Measurements from ENCODE around the gene MRPS2. TPM values are rescaled to one million over a fixed set of nuclear protein-coding genes. Genes with fewer than 3 reads are reported as not detected.
"Not testable (repeated sequence)": the region's sequence is repeated elsewhere in the genome, so short reads cannot be mapped to it uniquely, and the experiment has no call there.

Gene MRPS2
- total and polyA plus RNA-seq, 2 of the 4 experiments (the other 2 are of a cell fraction), result 53.1 to 104 TPM

DNA sequence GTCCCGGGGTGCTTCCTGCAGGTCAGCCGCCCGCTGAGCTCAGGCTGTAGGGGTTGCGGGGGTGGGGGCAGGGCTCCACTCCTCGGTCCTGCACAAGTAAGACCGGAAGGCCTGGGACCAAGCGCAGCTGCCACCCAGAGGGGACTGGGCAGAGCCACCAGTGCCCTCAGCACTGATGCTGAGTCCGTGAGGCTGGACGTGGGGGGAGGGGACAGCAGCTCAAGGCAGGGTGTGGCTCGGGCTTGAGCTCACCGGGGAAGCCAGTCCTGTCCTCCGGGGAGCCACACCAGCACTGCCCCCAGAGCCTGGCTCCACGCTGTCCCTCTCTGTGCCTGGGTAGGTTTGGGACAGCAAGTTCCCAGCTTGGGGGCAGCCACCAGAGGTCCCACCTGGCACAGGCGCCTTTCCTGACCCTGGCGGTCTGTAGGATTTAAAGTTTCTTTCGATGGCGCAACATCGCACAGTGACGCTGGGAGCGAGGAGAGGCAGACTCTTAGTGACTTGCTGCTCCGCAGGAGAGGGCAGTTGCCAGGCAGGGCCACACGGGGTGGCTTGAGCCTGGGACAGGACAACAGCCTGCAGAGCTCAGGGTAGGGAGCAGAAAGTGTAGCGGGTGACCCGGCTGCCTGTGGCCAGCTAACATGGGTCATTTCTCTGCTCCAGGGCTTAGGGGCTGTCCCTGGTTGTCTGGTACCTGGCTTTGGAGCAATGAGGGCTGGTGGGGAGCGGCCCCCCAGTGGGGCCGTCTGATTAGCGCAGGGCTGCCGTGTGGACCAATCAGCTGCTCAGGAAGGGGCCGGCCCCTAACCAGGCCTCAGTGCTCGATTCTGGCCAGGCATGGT, 26.5 kb downstream of the MRPS2 start:
- H3K9ac ChIP-seq (ENCODE audit: low read depth, low read length), result no peak overlapping the region
- H4K8ac ChIP-seq (ENCODE audit: low read depth in 2 of 2, low read length in 2 of 2), result no peak overlapping the region
- no peak overlapping the region for H2AK5ac ChIP-seq (ENCODE audit: low read depth, low read length)
- no peak overlapping the region for H3K4ac ChIP-seq (ENCODE audit: low read depth, low read length)
- H3K27me3 ChIP-seq (ENCODE audit: control insufficient read depth, insufficient read depth, low read length), result peaks cover 4% of the 10 kb centered on the region
- no peaks in the 10 kb centered on the region for H4K20me1 ChIP-seq (ENCODE audit: insufficient read depth, low read length)
- ChIA-PET CTCF (no interaction called here), POLR2A (ENCODE audit: unreplicated experiment) (interaction anchor here (0.6 kb wide), 1 partner anchor 21 kb away, joined by 4 read pairs; no protein-coding TSS in a partner anchor)
- H3K56ac ChIP-seq (ENCODE audit: extremely low read depth, insufficient read depth, low read length), result no peak overlapping the region
- peak; percentile 11; the same call in 1 of the 2 replicates for TF ChIP-seq CEBPB (IDR thresholded peaks at IDR 0.05; ENCODE audit: low read depth, low read length)
- TF ChIP-seq RCOR1 (IDR thresholded peaks at IDR 0.05; ENCODE audit: insufficient replicate concordance, low read length), result no peak
- no peak overlapping the region for H2BK120ac ChIP-seq (ENCODE audit: low read depth, low read length)
- H2AFZ ChIP-seq (replicated peaks; ENCODE audit: low read length, poor library complexity), result no peak overlapping the region
- H2BK15ac ChIP-seq (ENCODE audit: low read depth, low read length), result no peak overlapping the region
- dilution Hi-C loops (cut with HindIII; ENCODE audit: low sequenced_read_pairs, unreplicated experiment), result no loop called here
- in situ Hi-C loops (cut with MboI; ENCODE audit: low sequenced_read_pairs), result no loop called here
- H3K18ac ChIP-seq (ENCODE audit: low read depth, low read length), result no peak overlapping the region
- no peak overlapping the region for H4K5ac ChIP-seq (ENCODE audit: low read depth, low read length)
- DNase-seq (no peak), ATAC-seq (ENCODE audit: low read depth) (no peak)
- no peak overlapping the region for H3K4me2 ChIP-seq (ENCODE audit: low read depth, low read length)
- H2BK5ac ChIP-seq (ENCODE audit: low read depth, low read length, poor library complexity, severe bottlenecking), result no peak overlapping the region
- no peak overlapping the region for H3K27ac ChIP-seq (ENCODE audit: insufficient read depth, low read length)
- no peak overlapping the region for H4K91ac ChIP-seq (ENCODE audit: insufficient read depth, low read depth, low read length)
- H3K23ac ChIP-seq (ENCODE audit: low read depth, low read length), result no peak overlapping the region
- H3K79me1 ChIP-seq (ENCODE audit: low read depth in 1 of 2, low read length in 2 of 2), result no peaks in the 10 kb centered on the region
- no peak overlapping the region for H3K4me3 ChIP-seq (ENCODE audit: insufficient read depth, low read depth, low read length)
- H3K36me3 ChIP-seq (ENCODE audit: control insufficient read depth, insufficient read depth, low read length), result no peaks in the 10 kb centered on the region
- no TSS peak for BruUV-seq (replicated peaks)
- no peaks in the 10 kb centered on the region for H3K9me3 ChIP-seq (ENCODE audit: control insufficient read depth, insufficient read depth, low read length)
- 76% methylated on average over 13 of the region's 30 CpGs; no CpG with 5 or more reads in 1 of the 2 experiments for WGBS, 2 experiments (ENCODE audit: extremely low coverage in 2 of 2, insufficient read length in 1 of 2)
- H2BK20ac ChIP-seq (ENCODE audit: low read depth, low read length), result no peak overlapping the region
- H3K14ac ChIP-seq (replicated peaks; ENCODE audit: low read depth, low read length), result no peak overlapping the region
- no peaks in the 10 kb centered on the region for H3K9me1 ChIP-seq (ENCODE audit: insufficient read depth, low read length)
- intact Hi-C loops (cut with micrococcal nuclease), result no loop called here
- no peaks in the 10 kb centered on the region for H3K4me1 ChIP-seq (ENCODE audit: control insufficient read depth, insufficient read depth, low read length)
- no peak overlapping the region for H2AK9ac ChIP-seq (replicated peaks; ENCODE audit: low read depth, low read length, poor library complexity)

DNA sequence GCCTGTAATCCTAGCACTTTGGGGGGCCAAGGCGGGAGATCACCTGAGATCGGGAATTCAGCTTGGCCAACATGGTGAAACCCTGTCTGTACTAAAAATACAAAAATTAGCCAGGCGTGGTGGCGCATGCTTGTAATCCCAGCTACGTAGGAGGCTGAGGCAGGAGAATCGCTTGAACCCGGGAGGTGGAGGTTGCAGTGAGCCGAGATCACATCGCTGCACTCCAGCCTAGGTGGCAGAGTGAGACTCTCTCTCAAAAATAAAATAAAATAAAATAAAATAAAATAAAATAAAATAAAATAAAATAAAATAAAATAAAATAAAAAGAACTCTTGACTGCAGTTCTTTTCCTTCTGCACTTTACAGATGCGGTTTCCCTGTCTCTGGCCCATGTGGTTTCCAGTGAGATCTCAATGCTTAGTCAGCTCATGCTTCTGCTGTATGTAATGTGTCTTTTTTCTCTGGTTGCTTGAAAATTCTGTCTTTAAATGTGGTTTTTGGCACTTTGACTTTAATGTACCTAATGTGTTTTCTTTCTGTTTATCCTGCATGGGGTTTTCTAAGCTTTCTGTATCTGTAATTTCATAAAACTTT, 28.5 kb downstream of the MRPS2 start:
- H3K27ac ChIP-seq (ENCODE audit: insufficient read depth, low read length); H3K9me1 ChIP-seq (ENCODE audit: insufficient read depth, low read length); H2AK5ac ChIP-seq (ENCODE audit: low read depth, low read length); H4K91ac ChIP-seq (ENCODE audit: insufficient read depth, low read depth, low read length); H2BK5ac ChIP-seq (ENCODE audit: low read depth, low read length, poor library complexity, severe bottlenecking); dilution Hi-C loops (cut with HindIII; ENCODE audit: low sequenced_read_pairs, unreplicated experiment); H3K4me3 ChIP-seq (ENCODE audit: insufficient read depth, low read depth, low read length); H3K18ac ChIP-seq (ENCODE audit: low read depth, low read length); H4K5ac ChIP-seq (ENCODE audit: low read depth, low read length); H2BK15ac ChIP-seq (ENCODE audit: low read depth, low read length); H3K4ac ChIP-seq (ENCODE audit: low read depth, low read length); H3K36me3 ChIP-seq (ENCODE audit: control insufficient read depth, insufficient read depth, low read length); H2BK120ac ChIP-seq (ENCODE audit: low read depth, low read length); H3K9me3 ChIP-seq (ENCODE audit: control insufficient read depth, insufficient read depth, low read length); H3K79me1 ChIP-seq (ENCODE audit: low read depth in 1 of 2, low read length in 2 of 2); DNase-seq; intact Hi-C loops (cut with micrococcal nuclease); H3K14ac ChIP-seq (replicated peaks; ENCODE audit: low read depth, low read length); H3K4me2 ChIP-seq (ENCODE audit: low read depth, low read length); H3K23ac ChIP-seq (ENCODE audit: low read depth, low read length); BruUV-seq (replicated peaks); H4K8ac ChIP-seq (ENCODE audit: low read depth in 2 of 2, low read length in 2 of 2); H3K56ac ChIP-seq (ENCODE audit: extremely low read depth, insufficient read depth, low read length); H2BK20ac ChIP-seq (ENCODE audit: low read depth, low read length); H3K4me1 ChIP-seq (ENCODE audit: control insufficient read depth, insufficient read depth, low read length); in situ Hi-C loops (cut with MboI; ENCODE audit: low sequenced_read_pairs); H2AK9ac ChIP-seq (replicated peaks; ENCODE audit: low read depth, low read length, poor library complexity); H2AFZ ChIP-seq (replicated peaks; ENCODE audit: low read length, poor library complexity); H3K9ac ChIP-seq (ENCODE audit: low read depth, low read length); H3K27me3 ChIP-seq (ENCODE audit: control insufficient read depth, insufficient read depth, low read length); H4K20me1 ChIP-seq (ENCODE audit: insufficient read depth, low read length); ATAC-seq (ENCODE audit: low read depth): not testable (repeated sequence)
- CTCF ChIA-PET, result interaction anchor here (0.7 kb wide), 1 partner anchor 24 kb away, joined by 3 read pairs; no protein-coding TSS in a partner anchor
- POLR2A ChIA-PET (ENCODE audit: unreplicated experiment), result interaction anchor here (0.5 kb wide), 1 partner anchor 16 kb away, joined by 3 read pairs; no protein-coding TSS in a partner anchor
- WGBS, 2 experiments (ENCODE audit: extremely low coverage in 2 of 2, insufficient read length in 1 of 2), result 100% methylated on average over 2 of the region's 10 CpGs; no CpG with 5 or more reads in 1 of the 2 experiments
